ENCODE measurements around the gene RCN1.

Gene RCN1

DNA sequence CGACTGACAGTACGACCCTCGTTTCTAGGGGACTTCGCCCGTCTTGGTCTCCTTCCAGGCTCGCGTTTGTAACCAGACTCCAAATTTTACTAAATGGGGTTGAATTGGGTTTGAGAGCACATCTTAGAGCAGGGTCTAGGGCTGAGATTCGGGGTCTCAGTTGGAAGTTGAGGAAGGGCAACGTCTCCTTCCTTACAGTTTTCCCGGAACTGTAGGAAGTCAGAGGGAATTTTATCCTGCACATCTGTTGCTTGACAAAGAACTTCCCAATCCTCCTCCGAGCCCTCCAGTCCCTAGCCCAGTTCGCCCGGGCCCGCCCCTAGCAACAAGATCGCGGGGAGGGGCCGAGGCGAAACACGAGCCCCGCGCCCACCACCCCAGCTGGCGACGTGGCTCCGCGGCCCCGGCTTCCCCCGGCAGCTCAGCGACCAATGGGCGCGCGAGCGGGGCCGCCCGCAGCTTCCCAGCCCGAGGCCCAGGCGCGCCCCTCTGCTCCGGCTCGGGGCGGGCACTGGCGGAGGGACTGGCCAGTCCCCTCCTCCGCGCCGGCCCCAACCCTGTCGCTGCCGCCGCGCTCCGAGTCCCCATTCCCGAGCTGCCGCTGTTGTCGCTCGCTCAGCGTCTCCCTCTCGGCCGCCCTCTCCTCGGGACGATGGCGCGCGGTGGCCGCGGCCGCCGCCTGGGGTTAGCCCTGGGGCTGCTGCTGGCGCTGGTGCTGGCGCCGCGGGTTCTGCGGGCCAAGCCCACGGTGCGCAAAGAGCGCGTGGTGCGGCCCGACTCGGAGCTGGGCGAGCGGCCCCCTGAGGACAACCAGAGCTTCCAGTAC lies at the start of gene RCN1:
RCN1 (plus strand) TSS at position 530 of the 826 bp plus-strand sequence; CDS start at position 653, 123 bp downstream.
- peak within 1 kb of the TSS; percentile 82 for H3K4me3 ChIP-seq (ENCODE audit: low read length)
- H3K27me3 ChIP-seq (ENCODE audit: control insufficient read depth, insufficient read depth, low read length) = peaks cover 8% of the 10 kb centered on the region
- H3K36me3 ChIP-seq (ENCODE audit: control insufficient read depth, low read depth, low read length) = no peaks in the 10 kb centered on the region
- peaks cover 18% of the 10 kb centered on the region for H3K4me1 ChIP-seq (ENCODE audit: control insufficient read depth, low read depth, low read length)
- H3K27ac ChIP-seq (ENCODE audit: low read length) = peak within 1 kb of the TSS; percentile 42
- H3K9me3 ChIP-seq (ENCODE audit: control insufficient read depth, low read depth, low read length) = no peaks in the 10 kb centered on the region
- peak within 1 kb of the TSS; percentile 88 for H3K9ac ChIP-seq (ENCODE audit: low read length)

DNA sequence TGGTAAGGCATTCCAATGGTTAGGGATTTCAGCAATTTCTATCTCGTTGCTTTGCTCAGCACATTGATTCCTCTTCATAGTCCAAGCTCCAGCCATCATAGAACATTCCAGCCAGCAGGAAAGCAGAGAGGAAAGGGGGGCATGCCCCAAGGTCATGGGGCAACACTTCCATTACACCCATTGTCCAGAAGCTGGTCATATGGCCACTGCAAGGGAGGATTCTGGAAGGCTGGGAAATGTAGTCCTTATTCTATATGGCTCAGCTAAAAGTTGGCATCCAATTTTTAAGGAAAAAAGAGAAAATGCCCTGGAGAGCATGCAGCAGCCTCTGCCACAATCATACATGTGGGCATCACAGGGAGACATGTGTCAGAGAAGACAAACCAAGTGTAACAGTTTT lies 47.1 kb upstream of the RCN1 start:
- Histone ChIP-seq H3K27ac (ENCODE audit: low read length) (no peak overlapping the region), H3K4me1 (ENCODE audit: control insufficient read depth, low read depth, low read length) (no peaks in the 10 kb centered on the region), H3K9ac (ENCODE audit: low read length) (no peak overlapping the region), H3K36me3 (ENCODE audit: control insufficient read depth, low read depth, low read length) (no peaks in the 10 kb centered on the region), H3K27me3 (ENCODE audit: control insufficient read depth, insufficient read depth, low read length) (no peaks in the 10 kb centered on the region), H3K4me3 (ENCODE audit: low read length) (no peak overlapping the region), H3K9me3 (ENCODE audit: control insufficient read depth, low read depth, low read length) (no peaks in the 10 kb centered on the region)

DNA sequence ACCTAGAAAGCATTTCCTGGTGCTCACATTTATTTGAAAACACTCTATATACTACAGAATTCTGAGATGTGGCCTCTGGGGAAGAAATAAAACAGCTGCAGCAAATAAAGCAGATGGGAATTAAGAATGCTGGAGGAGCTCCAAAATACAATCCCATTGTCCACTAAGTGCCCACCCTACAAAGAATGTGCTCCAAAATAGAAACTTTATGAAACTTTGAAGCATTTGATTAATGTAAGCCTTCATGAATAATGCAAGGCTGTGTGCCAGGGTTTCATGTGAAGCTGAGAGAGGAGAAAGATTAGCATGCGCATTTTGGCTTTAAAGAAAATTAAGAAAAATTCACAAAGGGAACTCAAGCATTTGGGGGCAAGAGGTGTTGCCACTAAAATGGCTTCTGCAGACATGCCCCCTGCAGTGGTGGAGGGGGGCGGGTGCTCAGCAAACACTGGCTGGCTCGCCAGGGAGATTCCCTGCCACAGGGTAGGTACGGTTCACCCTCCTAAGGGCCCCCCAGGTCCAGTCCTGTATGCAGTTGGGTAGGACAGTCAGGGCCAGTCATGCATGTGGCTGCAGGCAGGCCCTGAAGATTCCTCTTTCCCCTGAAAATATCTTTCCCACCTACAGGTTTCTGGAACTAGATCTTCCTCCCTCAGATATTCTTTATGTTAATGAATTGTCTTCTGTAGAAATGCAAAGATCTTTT lies 46.6 kb upstream of the RCN1 start:
- Histone ChIP-seq H3K27ac (ENCODE audit: low read length) (no peak overlapping the region), H3K36me3 (ENCODE audit: control insufficient read depth, low read depth, low read length) (no peaks in the 10 kb centered on the region), H3K4me1 (ENCODE audit: control insufficient read depth, low read depth, low read length) (no peaks in the 10 kb centered on the region), H3K4me3 (ENCODE audit: low read length) (no peak overlapping the region), H3K27me3 (ENCODE audit: control insufficient read depth, insufficient read depth, low read length) (no peaks in the 10 kb centered on the region), H3K9ac (ENCODE audit: low read length) (no peak overlapping the region), H3K9me3 (ENCODE audit: control insufficient read depth, low read depth, low read length) (no peaks in the 10 kb centered on the region)

DNA sequence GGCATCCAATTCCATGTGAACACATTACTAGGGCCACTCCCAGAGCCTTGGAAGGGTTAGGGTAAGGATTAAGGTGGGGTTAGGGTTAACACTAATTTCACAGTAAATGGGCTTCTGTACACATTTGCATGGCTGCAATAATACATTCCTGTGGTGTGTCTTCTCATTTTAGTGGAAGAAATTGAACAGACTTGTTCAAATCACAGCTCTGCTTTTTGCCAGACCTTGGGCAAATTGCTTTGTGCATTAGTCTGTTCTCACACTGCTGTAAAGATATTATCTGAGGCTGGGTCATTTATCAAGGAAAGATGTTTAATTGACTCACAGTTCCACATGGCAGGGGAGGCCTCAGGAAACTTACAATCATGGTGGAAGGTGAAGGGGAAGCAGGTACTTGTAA lies 45.4 kb upstream of the RCN1 start:
- Histone ChIP-seq H3K4me3 (ENCODE audit: low read length) (no peak overlapping the region), H3K27me3 (ENCODE audit: control insufficient read depth, insufficient read depth, low read length) (no peaks in the 10 kb centered on the region), H3K27ac (ENCODE audit: low read length) (no peak overlapping the region), H3K9ac (ENCODE audit: low read length) (no peak overlapping the region), H3K9me3 (ENCODE audit: control insufficient read depth, low read depth, low read length) (no peaks in the 10 kb centered on the region), H3K36me3 (ENCODE audit: control insufficient read depth, low read depth, low read length) (no peaks in the 10 kb centered on the region), H3K4me1 (ENCODE audit: control insufficient read depth, low read depth, low read length) (no peaks in the 10 kb centered on the region)

DNA sequence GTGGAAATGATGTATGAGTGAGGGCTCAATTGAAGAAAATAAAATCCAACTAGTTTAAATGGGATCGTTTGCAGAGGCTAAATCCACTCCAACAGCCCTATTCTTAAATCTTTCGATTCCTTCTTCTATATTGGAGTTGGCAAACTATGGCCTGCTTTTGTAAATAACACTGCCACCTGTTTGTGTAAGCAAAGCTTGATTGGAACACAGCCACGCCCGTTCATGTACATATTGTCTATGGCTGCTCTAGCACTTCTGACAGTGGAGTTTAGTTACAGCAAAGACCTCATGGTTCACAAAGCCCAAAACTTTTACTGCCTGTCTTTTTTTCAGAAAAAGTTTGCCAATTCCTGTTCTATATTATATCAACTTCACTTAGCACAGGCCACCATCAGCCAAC lies 40.6 kb upstream of the RCN1 start:
- Histone ChIP-seq H3K4me3 (ENCODE audit: low read length) (no peak overlapping the region), H3K27me3 (ENCODE audit: control insufficient read depth, insufficient read depth, low read length) (no peaks in the 10 kb centered on the region), H3K9ac (ENCODE audit: low read length) (no peak overlapping the region), H3K4me1 (ENCODE audit: control insufficient read depth, low read depth, low read length) (no peaks in the 10 kb centered on the region), H3K27ac (ENCODE audit: low read length) (no peak overlapping the region), H3K9me3 (ENCODE audit: control insufficient read depth, low read depth, low read length) (no peaks in the 10 kb centered on the region), H3K36me3 (ENCODE audit: control insufficient read depth, low read depth, low read length) (no peaks in the 10 kb centered on the region)

DNA sequence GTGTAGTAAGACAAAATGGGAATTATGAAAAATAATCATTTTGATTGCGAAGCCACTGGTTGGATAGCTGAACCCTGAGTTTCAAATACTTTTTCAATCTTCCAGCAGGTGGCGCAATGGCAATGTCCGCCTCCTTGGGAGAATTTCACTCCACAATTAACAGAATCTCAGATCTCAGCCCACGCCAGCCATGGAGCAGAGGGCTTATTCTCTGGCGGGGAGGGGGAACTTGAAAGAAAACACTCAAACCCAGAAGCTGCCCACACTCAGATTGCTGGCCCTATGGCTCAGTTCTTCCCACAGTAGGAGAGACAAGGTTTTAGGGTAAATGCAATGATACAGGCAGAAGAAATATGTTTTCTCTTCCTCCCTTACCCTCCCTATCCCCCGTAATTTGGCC lies 38.7 kb upstream of the RCN1 start:
- Histone ChIP-seq H3K27me3 (ENCODE audit: control insufficient read depth, insufficient read depth, low read length) (no peaks in the 10 kb centered on the region), H3K36me3 (ENCODE audit: control insufficient read depth, low read depth, low read length) (no peaks in the 10 kb centered on the region), H3K4me3 (ENCODE audit: low read length) (no peak overlapping the region), H3K27ac (ENCODE audit: low read length) (no peak overlapping the region), H3K9ac (ENCODE audit: low read length) (no peak overlapping the region), H3K4me1 (ENCODE audit: control insufficient read depth, low read depth, low read length) (no peaks in the 10 kb centered on the region), H3K9me3 (ENCODE audit: control insufficient read depth, low read depth, low read length) (no peaks in the 10 kb centered on the region)

DNA sequence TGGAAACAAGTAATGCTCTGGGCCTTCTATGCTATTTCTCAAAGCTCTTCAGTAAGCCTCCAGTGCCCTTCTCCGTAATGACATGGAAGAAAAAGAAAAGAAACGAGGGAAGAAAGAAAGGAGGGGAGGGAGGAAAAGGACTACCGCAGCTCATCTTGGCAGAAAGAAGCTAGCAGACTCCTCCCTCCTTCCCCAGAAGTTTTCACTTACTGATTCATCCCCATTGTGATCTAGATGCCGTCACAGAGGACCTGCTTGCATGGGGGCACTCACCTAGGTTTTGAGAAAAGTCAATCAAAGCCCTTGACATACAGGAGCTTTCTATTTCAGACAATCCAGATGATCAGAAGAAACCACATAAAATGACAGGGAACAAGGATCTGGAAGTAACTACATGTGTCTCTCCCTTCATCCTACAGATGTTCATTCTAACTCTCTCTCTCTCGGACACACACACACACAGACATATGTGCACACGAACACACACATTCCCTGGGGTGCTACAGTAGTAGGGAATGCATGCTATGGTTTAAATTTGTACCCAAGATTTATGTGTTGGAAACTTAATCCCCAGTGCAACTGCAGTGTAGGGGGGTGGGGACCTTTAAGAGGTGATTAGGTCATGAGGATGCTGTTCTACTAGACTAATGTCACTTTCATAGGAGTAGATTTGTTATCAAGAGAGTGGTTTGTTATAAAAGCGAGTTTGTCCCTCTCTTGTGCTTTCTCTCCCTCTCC lies 37.6 kb upstream of the RCN1 start:
- no peak overlapping the region for H3K27ac ChIP-seq (ENCODE audit: low read length)
- H3K9me3 ChIP-seq (ENCODE audit: control insufficient read depth, low read depth, low read length) = no peaks in the 10 kb centered on the region
- no peaks in the 10 kb centered on the region for H3K36me3 ChIP-seq (ENCODE audit: control insufficient read depth, low read depth, low read length)
- no peak overlapping the region for H3K9ac ChIP-seq (ENCODE audit: low read length)
- H3K4me3 ChIP-seq (ENCODE audit: low read length) = no peak overlapping the region
- H3K27me3 ChIP-seq (ENCODE audit: control insufficient read depth, insufficient read depth, low read length) = no peaks in the 10 kb centered on the region
- H3K4me1 ChIP-seq (ENCODE audit: control insufficient read depth, low read depth, low read length) = no peaks in the 10 kb centered on the region

DNA sequence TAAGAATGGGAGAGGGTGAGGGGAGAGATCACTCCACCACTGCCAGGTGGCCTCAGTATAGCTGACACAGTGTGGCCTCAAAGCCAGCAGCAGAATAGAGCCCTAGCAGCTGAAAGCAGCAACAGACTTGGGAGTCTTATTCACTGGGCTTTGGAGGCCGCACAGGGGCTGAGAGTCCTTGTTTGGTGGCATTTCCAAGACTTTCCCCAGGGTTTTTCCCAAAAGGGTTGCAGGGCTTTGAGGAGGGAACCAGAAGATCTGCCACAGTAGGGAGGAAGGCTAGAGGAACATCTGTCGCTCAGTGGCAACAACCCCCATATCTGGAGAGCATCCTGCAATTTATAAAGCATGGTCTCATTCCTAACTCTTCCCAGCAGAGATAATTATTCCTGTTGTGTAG lies 35.0 kb upstream of the RCN1 start:
- no peak overlapping the region for H3K27ac ChIP-seq (ENCODE audit: low read length)
- H3K9me3 ChIP-seq (ENCODE audit: control insufficient read depth, low read depth, low read length) = no peaks in the 10 kb centered on the region
- H3K36me3 ChIP-seq (ENCODE audit: control insufficient read depth, low read depth, low read length) = no peaks in the 10 kb centered on the region
- H3K9ac ChIP-seq (ENCODE audit: low read length) = no peak overlapping the region
- no peaks in the 10 kb centered on the region for H3K27me3 ChIP-seq (ENCODE audit: control insufficient read depth, insufficient read depth, low read length)
- H3K4me3 ChIP-seq (ENCODE audit: low read length) = no peak overlapping the region
- H3K4me1 ChIP-seq (ENCODE audit: control insufficient read depth, low read depth, low read length) = no peaks in the 10 kb centered on the region

DNA sequence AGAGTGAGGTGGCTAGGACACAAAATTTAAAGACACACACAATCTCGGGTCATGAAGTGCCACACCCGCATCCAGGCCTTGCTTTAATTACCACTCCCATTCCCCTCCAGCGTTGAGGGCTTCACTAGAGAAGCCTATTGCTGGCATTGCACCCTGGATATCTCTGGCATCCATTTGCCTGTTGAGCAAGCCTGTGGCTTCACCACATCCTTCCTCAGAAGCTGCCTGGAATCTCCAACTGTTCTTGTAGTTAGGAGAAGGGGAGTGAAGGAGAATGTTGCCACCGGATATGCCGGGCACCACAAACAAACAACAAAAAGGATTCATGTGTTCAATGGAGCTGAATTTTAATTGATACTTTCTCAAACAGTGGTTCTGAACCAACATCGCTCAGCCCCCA lies 34.4 kb upstream of the RCN1 start:
- Histone ChIP-seq H3K27ac (ENCODE audit: low read length) (no peak overlapping the region), H3K9me3 (ENCODE audit: control insufficient read depth, low read depth, low read length) (no peaks in the 10 kb centered on the region), H3K9ac (ENCODE audit: low read length) (no peak overlapping the region)

DNA sequence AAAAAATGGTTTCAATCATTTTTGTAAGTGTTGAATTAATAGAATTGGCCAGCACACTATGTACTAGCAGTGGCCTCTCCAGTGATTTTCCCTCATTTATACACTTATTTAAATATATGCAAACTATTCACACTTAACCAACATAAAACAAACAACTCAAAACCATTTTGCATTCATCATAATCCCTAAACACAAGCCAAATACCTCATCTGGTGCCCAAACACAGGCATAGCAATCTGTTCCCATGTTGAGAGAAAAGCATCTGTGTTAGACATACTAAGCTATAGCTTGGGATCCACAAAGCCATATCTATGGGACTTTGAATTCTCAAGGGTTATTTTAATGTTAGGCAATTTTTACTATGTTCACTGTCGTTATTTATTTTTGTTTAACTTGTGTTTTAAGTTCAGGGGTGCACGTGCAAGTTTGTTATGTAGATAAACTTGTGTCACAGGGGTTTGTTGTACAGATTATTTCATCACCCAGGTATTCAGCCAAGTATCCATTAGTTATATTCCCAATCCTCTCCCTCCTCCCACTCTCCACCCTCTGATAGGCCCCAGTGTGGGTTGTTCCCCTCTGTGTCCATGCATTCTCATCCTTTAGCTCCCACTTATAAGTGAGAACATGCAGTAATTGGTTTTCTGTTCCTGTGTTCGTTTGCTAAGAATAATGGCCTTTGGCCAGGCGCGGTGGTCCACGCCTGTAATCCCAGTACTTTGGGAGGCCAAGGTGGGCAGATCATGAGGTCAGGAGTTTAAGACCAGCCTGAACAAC lies 31.0 kb upstream of the RCN1 start:
- H3K27ac ChIP-seq (ENCODE audit: low read length) = no peak overlapping the region
- no peaks in the 10 kb centered on the region for H3K36me3 ChIP-seq (ENCODE audit: control insufficient read depth, low read depth, low read length)
- no peaks in the 10 kb centered on the region for H3K4me1 ChIP-seq (ENCODE audit: control insufficient read depth, low read depth, low read length)
- no peaks in the 10 kb centered on the region for H3K27me3 ChIP-seq (ENCODE audit: control insufficient read depth, insufficient read depth, low read length)
- no peak overlapping the region for H3K4me3 ChIP-seq (ENCODE audit: low read length)
- H3K9ac ChIP-seq (ENCODE audit: low read length) = no peak overlapping the region
- H3K9me3 ChIP-seq (ENCODE audit: control insufficient read depth, low read depth, low read length) = no peaks in the 10 kb centered on the region

More for the DNA sequence above, 34.4 kb upstream of the RCN1 start:
- Histone ChIP-seq H3K4me3 (ENCODE audit: low read length) (no peak overlapping the region), H3K27me3 (ENCODE audit: control insufficient read depth, insufficient read depth, low read length) (no peaks in the 10 kb centered on the region), H3K36me3 (ENCODE audit: control insufficient read depth, low read depth, low read length) (no peaks in the 10 kb centered on the region), H3K4me1 (ENCODE audit: control insufficient read depth, low read depth, low read length) (no peaks in the 10 kb centered on the region)

DNA sequence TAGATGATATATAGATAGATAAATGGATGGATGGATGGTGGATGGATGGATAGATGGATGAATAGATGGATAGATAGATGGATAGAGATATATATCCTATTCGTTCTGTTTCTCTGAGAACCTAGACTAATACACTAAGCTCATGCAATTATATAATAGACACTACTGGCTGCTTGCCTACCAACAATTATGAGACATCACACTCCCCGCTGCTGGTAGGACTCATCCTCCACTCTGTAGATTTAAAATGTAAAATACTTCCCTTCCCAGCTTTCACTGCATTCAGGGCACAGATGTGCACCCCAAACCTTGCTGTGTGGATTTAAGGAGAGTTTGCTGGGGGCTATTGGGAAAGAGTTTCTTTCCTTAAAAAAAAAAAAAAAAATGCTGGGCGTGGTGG lies 28.3 kb upstream of the RCN1 start:
- H3K9me3 ChIP-seq (ENCODE audit: control insufficient read depth, low read depth, low read length) = no peaks in the 10 kb centered on the region
- H3K27ac ChIP-seq (ENCODE audit: low read length) = no peak overlapping the region
- no peaks in the 10 kb centered on the region for H3K4me1 ChIP-seq (ENCODE audit: control insufficient read depth, low read depth, low read length)
- H3K36me3 ChIP-seq (ENCODE audit: control insufficient read depth, low read depth, low read length) = no peaks in the 10 kb centered on the region
- H3K9ac ChIP-seq (ENCODE audit: low read length) = no peak overlapping the region
- H3K27me3 ChIP-seq (ENCODE audit: control insufficient read depth, insufficient read depth, low read length) = no peaks in the 10 kb centered on the region
- no peak overlapping the region for H3K4me3 ChIP-seq (ENCODE audit: low read length)

Data from iPS-18a (cell line).